HG02763 (cell line): ENCODE data around the gene RPN2.

ENCODE experiments used
- ATAC-seq: cut with Tn5 transposase; IDR thresholded peaks from one replicate; pipeline ENCODE4 v1.9.1; 2021; ENCODE audit warnings: mild to moderate bottlenecking, moderate library complexity; ENCODE audit not compliant: unreplicated experiment

Gene RPN2

DNA sequence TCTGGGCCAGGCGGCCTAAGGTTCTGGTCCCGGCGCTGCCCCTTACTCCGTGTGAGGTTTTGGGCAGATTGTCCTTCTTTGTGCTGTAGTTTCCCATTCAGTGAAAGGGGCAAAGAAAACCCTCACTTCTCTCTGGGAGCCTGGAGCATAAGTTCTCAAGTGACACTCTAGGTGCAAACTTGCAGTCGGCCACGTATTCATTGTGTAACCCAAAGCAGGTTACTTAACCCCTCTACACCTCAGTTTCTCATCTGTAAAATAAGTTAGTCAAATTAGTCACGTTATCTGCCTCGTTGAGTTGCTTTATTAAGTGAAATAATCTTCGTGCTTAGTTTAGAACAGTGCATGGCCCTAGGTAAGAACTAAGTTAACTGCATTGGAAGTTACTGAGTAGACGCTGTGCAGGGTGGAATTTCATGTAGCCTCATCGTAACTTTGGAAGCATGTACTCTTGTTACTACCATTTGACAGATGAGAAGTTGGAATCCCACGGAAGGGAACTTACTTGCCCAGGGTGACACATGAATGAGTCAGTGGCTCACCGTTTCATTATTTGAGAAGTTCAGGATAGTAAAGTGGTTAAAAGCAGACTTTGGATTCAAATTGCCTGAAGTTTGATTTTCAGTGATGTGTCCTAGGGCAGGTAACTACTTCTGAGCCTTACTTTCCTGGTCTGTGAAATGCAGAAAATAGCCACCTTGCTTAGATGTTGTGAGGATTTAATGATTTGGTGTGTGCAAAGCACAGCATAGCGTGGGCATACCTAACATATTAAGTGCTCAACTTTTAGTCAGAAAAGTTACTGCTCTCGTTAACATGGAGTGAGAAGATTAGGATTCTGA, 774 bp downstream of the RPN2 start:
- no peak for ATAC-seq

DNA sequence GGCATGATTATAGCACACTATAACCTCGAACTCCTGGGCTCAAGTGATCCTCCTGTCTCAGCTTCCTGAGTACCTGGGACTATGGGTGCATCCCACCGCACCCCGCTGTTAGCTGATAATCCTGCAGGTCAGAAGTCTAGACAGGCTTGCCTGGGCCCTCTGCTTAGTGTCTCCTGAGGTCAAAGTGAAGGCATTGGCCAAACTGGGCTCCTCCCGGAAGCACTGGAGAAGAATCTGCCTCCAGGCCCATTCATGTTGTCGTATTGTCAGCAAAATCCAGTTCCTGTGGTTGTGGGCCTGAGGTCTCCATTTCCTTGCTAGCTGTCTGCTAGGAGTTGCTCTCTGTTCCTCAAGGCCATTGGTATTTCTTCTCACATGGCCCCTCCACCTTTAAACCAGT, 6.6 kb downstream of the RPN2 start:
- no peak for ATAC-seq

DNA sequence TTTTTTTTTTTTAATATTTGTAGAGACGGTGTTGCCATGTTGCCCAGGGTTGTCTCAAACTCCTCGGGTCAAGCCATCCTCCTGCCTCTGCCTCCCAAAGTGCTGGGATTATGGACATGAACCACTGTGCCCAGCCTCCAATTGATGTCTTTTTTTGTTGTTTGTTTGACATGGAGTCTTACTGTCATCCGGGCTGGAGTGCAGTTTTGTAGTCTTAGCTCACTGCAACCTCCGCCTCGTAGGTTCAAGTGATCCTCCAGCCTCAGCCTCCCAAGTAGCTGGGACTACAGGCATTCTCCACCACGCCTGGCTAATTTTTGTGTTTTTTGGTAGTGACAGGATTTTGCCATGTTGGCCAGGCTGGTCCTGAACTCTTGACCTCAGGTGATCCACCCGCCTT, 9.7 kb downstream of the RPN2 start:
- no peak for ATAC-seq

DNA sequence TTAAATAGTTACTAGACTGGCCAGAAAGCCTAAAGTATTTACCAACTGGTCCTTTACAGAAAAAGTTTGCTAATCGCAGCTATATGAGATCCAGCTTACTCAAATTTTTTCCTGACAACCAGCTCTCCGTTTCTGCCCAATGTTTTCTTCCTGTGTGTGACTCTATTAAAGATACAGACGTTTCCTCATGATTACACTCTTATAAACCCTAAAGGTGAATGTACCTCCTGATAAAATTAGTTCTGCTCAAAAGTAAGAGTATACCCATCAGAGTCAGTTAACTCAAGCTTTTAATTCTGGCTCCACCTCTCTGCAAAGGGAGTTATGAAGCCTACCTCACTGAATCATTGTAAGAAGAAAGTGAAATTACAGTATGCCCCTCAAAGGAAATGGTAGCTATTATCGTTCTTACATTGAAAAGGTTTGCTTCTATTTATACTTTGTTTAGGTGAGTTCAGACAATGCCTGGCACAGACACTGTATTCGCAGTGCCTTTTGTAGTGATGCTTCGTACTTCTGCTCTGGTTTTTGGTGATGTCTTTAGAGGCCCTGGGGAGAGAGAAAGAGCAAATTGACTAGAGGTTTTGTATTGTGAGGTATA, 10.4 kb downstream of the RPN2 start:
- ATAC-seq, result no peak

DNA sequence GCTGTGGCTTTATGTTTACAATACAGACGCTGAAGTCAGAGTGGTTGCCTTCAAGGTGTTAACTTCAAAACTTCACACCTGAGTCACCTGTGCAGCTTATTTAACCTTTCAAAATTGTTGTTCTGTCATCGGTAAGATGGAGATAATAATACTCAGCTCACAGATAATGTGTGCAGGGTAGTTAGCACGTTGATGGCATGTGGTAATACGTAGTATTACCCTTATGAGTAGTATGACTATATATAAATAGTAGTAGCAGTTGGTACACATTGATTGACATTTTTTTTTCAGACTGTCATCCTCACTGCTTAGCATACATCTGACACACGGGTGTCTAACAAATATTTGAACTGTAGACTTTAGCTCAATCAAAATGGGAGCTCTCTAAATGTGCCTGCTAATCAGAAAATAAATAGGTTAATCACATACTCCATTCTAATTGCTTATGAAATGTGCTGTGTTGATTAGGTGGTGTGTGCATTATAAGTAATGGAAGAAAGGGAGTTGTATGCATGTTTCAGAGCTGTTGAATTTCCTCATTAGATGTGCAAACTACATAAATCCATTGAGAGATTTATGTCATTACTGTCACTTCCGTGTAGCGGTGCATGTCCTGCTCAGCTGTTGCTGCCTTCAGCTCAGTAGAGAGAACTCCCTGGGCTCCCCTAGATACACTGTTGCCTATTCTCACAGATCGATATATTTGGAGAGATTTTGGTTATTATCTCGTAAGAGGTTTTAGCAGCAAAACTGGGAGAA, 11.4 kb downstream of the RPN2 start:
- no peak for ATAC-seq

DNA sequence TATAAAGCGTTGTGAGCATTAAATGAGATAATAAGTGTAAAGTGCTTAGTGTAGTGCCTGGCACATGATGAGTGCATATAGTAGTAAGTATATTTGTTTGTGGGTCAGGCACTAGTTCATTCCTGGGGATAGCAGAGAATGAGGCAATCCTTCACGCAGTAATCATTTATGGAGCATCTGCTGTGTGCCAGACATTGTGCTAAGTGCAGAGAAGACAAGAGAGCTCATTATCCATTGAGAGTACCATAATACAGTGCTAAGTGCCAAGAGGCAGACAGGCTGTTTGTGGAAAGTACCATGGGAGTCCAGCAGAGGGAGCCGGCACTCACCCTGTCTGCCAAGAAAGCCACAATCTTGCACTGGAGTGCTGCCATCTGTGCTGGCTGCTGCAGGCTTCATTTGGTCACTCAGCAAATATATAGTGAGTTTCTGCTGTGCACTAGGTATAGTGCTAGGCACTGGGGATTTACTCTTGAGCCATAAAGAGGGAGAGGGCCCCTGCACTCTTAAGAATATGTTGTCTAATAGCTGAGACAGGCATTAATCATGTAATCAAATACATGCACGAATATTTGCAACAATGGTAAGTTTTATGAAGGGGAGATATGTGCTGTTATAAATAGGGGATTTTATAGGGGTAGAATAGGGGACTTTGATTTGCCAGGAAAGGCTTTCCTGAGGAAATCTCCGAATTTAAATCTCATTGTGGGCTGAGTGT, 13.2 kb downstream of the RPN2 start:
- ATAC-seq, result no peak

DNA sequence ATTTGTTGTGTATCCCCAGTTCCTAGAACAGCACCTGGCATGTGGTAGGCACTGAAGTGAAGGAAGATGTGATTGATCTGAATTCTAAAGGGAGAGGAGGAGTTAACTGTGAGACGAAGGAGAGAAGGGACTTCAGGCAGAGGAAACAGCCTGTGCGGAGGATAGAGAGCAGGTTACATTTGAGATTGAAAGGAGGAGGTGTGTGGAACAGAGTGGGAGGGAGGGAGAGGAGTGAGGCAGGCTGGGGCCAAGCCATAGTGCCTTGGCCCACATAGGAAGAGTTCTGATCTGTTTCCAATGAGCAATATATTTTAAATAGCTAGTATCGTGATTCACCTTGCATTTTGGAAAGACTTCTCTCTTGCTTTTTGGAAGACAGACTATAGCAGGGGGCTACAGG, 14.1 kb downstream of the RPN2 start:
- no peak for ATAC-seq

DNA sequence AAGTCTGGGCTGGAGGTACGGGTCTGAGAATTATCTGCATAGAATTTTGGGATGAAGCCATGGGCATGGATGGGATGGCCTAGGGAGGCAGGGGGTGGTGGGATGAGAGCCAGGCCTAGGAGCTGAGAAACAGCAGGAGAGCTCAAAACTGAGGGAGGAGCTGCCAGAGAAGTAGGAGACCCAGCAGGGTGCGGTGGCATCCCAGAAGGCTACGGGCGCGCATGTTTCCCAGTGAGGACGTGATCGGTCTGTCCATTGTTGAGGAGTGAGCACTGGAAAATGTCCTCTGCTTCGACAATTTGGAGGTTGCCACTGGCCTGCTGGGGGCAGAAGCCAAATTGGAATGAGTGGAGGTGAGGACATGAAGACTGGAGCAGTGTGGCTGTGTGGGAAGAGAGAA, 14.7 kb downstream of the RPN2 start:
- no peak for ATAC-seq

DNA sequence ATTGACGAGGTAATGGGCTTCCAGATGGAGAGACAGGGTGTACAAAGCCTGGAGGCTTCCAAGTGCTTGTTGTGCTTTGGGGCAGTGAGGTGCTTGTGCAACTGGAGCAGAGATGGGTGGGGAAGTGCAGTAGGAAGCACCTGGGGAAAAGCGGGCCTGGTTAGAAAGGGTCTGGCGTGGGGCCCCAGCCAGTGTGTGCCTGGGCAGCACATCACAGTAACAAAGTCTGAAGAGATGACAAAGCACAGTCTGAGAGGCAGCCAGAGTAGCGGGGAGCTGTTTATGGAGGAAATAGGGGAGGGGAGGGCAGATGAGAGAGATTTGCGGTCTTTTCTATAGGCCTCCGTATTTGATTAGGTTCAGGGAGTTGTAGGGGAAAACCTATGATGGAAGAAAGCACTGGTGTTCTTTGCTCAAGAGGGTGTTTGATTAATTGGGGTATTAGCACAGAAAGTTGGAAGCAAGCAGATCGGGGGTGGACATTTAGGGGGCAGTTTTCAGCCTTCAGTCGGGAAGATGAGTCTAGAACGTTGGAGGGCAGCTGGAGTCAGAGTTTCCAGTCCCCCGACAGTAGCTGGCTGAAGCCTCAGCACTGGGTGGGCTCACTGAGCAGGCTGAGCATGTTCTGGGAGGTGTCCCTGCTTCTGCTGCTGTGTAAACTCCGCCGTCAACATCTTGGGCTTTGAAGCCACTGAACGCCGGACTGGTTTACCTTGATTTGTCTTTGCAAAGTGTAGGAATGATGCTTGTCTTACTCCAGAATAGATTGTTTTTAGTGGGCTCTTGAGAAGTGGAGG, 15.7 kb downstream of the RPN2 start:
- no peak for ATAC-seq

DNA sequence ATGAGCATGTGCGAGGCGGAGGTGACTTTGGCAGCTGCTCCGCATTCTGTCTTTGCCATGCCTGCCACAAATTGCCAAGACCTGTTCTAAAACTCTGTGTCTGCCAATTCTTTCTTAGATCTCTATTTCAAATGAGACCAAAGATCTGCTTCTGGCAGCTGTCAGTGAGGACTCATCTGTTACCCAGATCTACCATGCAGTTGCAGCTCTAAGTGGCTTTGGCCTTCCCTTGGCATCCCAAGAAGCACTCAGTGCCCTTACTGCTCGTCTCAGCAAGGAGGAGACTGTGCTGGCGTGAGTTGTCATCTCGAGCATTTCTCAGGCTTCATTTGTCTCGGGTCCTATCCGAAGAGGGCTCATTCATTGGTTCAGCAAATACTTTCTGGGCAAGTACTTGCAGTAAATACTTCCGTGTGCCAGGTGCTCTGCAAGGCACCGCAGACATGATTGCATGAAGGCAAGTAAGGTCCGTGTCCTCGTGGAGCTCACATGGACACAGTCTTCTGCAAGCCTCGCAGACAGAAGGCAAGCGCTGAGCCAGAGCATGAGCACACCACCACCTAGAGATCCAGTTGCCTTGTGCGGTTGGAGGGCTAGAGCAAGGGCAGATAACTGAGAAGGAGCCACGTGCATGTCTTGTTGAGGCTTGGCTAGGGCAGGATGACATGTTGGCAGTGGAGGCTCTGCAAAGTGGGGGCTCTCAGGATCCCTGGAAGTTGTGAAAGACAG, 20.0 kb downstream of the RPN2 start:
- no peak for ATAC-seq

DNA sequence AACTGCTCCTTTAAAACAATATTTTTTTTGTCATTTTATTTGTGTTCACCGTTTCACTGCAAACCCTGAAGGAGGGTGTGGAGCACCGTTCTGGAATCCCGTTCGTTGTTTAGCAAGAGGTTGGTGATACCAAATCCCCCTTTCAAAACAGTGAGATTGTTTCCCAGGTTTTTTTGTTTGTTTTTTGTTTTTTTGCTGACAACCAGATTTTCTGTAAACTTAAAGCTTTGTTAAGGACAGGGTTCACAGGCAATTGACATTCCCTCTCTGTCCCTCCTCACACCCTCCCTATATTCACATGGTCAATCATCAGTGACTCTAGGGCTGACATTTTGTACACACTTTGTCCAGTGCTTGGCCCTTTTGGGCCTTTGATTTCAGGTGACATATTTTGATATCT, 21.2 kb downstream of the RPN2 start:
- no peak for ATAC-seq

DNA sequence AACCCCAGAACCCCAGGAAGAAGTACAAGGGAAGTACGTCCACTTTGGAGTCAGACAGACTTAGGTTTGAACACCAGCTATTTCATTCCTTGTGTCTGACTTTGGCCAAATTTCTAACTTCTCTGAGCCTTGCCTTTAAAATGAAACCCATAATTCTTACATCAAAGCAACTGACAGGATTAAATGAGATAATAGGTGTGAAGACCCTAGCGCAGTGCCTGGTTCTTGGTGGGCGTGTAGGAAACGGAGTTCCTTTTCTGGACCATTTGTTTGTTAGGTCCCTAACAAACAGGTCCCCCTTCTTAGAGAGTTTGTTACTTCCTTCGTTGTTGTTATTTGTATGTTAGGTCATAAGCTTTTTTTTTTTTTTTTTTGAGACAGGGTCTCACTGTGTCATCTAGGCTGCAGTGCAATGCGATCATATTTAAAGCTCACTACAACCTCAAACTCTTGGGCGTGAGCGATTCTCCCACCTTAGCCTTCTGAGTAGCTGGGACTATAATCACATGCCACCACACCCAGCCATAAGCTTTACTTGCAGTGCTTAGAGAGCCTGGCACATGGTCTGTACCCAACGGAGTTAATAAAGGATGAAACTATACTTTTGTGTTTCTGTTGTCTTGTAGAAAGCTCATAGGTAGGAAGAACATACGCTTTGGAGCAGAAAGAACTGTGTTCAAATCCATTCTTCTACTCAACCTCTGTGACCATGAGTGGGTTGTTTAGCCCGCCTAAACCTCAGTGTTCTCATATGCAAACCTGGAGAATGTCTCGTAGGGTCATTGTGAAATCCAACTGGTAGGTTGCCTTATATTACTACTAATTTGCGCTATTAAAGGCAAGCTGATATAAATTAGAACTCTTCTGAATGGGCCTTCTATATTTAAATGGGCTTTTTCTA, 22.0 kb downstream of the RPN2 start:
- no peak for ATAC-seq

DNA sequence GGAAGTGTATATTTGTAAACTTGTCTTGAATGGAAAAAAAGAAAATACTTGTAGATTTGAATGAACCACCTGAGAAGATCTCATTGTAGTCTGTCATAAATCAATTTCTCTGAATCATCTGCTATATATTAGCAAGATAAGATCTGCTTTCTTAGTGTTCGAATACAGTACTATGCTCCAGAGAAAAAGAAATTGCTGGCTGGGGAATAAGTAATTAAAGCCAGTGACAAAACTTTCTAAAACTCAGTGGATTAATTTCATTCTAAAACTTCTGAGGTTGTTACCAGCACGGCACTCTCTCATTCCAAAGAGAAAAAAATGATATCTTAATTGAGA, 22.7 kb downstream of the RPN2 start:
- no peak for ATAC-seq

DNA sequence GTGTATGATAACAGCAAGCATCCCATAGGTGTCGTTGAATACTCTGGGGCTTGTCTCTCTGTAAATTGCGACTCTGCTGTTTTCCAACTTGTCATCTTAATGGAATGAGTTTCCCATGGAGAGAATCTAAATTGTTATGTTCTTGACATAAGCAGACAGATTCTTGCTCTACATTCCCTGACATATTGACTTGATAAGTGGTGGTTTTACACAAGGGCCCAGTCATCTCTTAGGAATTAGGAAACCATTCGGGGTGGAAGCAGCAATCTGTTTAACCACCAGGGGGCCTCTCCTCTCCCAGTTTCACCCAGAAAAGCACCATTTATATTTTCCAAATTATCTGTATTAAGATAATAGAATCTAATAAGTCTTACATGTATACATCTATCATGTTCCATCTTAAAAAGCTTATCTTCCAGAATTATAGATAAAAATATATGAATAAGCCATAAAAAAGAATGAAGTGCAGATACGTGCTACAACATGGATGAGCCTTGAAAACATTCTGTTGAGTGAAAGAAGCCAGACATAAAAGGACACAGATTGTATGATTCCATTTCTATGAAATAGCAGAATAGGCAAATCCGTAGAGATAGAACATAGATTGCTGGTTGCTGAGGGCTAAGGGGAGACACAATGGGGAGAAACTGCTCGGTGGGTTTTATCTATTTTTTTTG, 23.3 kb downstream of the RPN2 start:
- no peak for ATAC-seq

DNA sequence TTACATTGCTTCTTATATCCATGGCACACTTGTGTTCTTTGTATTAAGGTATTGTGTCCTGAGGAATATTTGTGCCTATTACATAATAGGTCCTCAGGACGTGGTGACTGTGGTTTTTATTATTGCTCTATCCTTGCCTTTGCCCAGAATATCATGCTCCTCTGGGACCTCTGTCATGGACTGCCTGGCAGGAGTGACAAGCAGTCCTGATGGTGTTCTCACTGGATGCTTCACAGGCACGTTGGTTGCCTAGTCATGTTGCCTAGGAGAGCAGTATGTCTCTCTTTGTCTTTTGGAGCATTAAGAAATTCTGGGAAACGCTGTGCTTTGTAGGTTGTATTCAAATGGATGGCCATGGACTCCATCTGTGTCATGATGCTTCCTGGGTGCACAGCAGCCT, 24.9 kb downstream of the RPN2 start:
- no peak for ATAC-seq

DNA sequence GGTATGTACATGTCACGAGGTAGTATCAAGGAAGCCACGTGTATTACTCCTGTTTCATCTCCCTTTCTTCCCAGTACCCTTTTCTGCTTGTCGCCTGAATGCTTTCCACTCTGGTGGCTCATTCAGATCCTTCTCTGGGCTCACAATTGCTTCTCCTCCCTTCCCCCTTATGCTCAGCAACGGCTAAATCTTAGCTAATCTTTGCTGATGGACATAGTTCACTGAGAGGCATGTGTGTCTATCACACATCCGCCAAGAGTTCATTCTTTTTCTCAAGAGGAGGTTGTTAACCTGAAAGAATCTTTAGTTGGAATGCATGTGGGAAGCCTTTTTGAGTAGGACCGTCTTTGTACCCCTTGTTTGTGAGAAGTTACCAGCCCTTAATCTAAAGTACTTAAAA, 26.0 kb downstream of the RPN2 start:
- ATAC-seq, result no peak

DNA sequence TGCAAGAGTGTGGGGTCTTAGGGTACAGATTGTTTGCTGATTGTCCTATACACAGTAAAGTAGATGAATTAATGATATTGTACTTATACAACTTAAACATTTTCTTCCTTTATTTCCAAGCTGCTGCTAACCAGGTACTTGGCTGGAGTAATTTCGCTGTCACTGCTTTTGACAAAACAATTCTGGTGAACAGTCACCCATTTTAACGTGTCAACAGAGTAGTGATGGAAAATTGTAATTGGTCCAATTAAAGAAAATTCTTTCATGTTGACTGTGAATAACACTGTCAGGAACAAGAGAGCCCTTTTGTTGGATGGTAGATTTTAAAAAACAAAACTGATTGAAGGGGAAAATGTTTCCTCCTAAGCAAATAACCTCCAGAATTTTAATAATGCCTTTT, 26.7 kb downstream of the RPN2 start:
- no peak for ATAC-seq

DNA sequence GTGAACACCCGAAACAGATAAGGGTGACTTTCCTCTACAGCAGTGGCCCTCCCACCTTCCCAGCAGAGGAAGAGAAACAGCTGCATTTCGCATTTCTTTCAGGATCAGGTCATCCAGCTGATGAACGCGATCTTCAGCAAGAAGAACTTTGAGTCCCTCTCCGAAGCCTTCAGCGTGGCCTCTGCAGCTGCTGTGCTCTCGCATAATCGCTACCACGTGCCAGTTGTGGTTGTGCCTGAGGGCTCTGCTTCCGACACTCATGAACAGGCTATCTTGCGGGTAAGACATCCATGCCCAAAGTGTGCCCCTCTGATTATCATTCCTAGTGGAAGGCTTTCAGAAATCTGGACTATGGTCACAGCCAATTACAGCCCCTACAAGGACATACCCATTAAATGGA, 28.0 kb downstream of the RPN2 start:
- ATAC-seq, result no peak

DNA sequence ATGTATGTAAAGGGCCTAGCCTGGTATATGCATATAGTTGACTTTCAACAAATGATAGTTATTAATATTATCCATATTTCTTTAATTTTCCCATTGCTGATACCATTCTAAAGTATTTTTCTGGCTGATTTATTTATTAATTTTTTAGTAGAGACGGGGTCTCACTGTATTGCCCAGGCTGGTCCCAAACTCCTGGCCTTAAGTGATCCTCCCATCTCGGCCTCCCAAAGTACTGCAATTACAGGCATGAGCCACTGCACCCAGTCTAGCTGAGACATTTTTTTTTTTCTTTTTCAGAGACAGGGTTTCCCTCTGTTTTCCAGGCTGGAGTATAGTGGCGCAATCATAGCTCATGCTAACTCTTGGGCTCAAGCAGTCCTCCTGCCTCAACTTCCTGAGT, 30.1 kb downstream of the RPN2 start:
- ATAC-seq, result no peak
